Activated T-cell treated with anti-CD3 and anti-CD28 coated beads for 1 hour (primary cell): ENCODE results near the gene BBS1.
"Not testable (repeated sequence)": the region's sequence is repeated elsewhere in the genome, so short reads cannot be mapped to it uniquely, and the experiment has no call there.

Experiments used
- DNase-seq: peaks from one replicate; pipeline ENCODE4 v3.0.0-alpha.2; 2020; ENCODE audit warnings: low read depth

Gene BBS1

GRCh38 chr11:66510271-66510989 is at the start of gene BBS1:
Gene BBS1, plus strand, starts transcription at chr11:66510635. Its CDS starts 25 bp downstream, at chr11:66510660.
- DNase-seq: peak; percentile 78

DNA sequence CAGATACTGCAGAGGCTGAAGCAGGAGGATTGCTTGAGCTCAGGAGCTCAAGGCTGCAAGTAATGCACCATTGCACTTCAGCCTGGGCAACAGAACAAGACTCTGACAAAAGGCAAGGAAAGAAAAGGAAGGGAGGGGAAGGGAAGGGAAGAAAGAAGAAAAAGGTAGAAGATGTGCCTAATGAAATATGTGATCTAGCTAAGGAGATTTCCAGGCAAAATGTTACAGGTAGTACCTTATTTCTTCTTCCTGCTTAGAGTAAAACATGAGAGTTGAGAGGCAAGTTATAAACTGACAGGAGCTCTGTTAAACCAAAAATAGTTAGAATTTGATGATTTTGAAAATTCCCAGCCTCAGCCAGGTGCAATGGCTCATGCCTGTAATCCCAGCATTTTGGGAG is 48.4 kb upstream of the BBS1 start:
- DNase-seq: no peak

- DNase-seq: no peak
These were observed 47.5 kb upstream of the BBS1 start for GRCh38 chr11:66462911-66463310.

DNA sequence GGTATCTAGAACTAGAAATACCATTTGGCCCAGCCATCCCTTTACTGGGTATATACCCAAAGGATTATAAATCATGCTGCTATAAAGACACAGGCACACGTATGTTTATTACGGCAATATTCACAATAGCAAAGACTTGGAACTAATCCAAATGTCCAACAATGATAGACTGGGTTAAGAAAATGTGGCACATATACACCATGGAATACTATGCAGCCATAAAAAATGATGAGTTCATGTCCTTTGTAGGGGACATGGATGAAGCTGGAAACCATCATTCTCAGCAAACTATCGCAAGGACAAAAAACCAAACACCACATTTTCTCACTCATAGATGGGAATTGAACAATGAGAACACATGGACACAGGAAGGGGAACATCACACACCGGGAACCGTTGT is 46.3 kb upstream of the BBS1 start:
- not testable (repeated sequence) for DNase-seq

DNA sequence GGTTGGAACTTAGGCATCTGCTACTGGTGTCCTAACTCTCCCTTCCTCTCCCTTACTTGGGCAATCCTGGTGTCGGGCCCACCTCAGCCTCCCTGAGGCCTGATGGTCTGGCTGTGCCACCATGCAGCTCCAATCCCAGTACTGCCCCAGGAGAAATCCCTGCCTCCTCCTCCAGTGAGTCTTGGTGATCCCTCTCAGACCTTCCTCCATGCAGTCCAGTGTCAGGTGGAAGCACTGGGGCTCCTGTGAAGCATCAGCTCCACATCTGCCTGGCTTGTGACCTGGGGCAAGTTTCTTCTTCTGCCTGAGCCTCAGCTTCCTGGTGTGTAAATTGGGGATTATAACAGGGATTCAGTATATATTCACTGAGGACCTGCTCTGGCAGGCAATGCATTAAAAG is 45.5 kb upstream of the BBS1 start:
- no peak for DNase-seq

DNA sequence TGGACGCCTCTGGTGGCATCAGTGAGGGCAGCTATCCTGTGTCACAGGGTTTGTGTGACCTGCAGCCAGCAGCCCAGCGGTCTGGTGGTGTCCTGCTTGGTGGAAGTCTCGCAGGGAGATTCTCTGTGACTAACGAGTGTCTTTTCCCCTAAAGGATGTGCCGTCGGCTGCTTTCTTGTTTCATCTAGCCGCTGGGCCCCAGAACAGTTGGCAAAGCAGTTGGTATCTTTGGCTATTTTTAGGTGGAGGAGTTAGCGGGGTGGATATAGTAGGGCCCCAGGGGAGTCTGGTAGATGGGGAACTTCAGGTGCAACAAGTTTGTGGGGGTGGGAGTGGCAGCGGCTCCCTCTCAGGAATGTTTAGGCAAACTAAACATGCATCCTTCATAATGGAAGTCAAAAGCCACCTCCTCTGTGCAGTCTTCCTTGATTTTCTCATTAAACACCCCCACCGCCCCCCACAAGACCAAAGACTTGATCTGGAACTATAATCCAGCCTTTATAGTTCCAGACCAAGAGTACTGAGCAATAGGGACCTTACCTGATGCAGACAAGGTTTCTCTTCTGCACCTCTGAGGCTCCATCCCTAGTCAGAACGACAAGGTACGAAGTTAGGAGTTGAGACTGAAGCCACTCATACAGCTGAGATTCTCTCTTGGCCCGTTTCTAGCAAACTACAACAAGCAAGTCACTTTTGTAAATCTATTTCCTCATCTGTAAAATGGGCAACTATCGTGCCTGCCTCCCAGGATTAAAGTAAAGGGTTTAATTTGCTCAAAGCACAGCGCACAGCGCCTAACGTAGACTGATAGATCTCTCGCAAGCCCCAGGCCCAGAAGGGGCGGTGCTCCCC is 44.8 kb upstream of the BBS1 start:
- DNase-seq: no peak

GRCh38 chr11:66466225-66467033 is 44.0 kb upstream of the BBS1 start, which contains the start of gene PELI3:
Gene PELI3, plus strand, starts transcription at chr11:66466905. Its CDS starts 1,224 bp downstream, at chr11:66468129.
- peak; percentile 95 for DNase-seq

DNA sequence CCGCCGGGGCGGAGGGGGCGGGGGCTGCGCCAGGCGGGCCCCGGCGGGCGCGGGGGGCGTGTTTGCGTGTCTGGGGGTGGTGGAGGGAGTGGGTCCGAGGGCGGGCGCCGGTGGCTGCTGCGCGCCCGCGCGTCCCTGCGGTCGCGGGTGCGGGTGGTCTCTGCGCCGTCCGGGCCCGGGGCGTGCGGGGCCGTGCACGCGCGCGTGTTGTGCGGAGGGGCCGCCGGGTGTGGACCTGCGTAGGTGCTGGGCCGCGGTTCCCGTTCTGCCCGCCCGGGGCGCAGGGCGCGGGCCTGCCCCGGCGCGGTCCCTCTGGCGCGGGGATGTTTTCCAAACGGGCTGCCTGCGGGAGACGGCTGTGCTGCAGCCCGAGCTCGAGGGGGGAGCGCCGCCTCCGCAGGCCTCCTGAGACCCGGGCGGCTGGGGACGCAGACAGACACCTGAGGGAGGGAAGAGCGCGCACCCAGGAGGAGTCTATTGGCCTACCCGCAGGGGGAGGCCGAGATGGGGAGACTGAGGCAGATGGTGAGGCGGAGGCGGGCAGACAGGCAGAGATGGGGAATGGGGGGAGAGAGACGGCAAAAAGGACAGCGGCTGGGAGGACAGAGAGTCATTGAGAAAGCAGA is 43.3 kb upstream of the BBS1 start:
- peak; percentile 30 for DNase-seq

GRCh38 chr11:66467756-66468155 is 42.7 kb upstream of the BBS1 start:
- DNase-seq: no peak

- no peak for DNase-seq
These were observed 41.7 kb upstream of the BBS1 start for GRCh38 chr11:66468691-66469090.

GRCh38 chr11:66469441-66469840 is 41.0 kb upstream of the BBS1 start:
- no peak for DNase-seq

DNA sequence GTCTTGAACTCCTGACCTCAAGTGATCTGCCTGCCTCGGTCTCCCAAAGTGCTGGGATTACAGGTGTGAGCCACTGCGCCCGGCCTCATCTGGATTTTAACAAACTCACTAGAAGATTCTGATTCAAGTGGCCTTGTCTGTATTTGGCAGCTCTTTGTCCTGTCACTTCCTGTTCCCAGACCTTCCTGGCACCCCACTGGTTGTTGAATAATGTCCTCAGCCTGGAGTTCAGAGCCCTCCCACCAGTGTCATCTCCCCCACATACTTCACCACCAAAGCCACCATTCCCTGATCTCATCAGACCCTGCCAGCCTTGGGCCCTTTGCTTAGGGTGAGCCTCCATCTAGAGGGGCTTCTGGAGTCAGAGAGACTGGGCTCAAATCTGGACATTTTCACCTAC is 40.4 kb upstream of the BBS1 start:
- DNase-seq: no peak

DNA sequence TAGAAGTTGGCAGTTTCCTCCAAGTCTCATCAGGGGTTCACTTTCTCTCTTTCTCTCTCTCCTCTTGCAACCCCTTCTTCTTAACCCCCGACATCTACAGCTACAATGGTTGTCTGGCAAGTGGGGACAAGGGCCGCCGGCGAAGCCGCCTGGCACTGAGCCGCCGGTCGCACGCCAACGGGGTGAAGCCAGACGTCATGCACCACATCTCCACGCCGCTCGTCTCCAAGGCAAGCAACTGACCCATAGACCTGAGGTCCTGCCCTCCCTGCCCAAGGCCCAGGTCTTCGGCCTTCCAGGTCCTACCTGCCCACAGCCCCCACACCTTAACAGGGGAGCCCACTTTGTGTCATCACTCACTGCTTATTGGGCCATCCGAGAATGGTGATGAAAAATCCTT is 39.3 kb upstream of the BBS1 start:
- DNase-seq: no peak

- DNase-seq: no peak
These were observed 38.4 kb upstream of the BBS1 start for GRCh38 chr11:66472054-66472453.

- DNase-seq: no peak
These were observed 37.3 kb upstream of the BBS1 start for GRCh38 chr11:66473167-66473566.

DNA sequence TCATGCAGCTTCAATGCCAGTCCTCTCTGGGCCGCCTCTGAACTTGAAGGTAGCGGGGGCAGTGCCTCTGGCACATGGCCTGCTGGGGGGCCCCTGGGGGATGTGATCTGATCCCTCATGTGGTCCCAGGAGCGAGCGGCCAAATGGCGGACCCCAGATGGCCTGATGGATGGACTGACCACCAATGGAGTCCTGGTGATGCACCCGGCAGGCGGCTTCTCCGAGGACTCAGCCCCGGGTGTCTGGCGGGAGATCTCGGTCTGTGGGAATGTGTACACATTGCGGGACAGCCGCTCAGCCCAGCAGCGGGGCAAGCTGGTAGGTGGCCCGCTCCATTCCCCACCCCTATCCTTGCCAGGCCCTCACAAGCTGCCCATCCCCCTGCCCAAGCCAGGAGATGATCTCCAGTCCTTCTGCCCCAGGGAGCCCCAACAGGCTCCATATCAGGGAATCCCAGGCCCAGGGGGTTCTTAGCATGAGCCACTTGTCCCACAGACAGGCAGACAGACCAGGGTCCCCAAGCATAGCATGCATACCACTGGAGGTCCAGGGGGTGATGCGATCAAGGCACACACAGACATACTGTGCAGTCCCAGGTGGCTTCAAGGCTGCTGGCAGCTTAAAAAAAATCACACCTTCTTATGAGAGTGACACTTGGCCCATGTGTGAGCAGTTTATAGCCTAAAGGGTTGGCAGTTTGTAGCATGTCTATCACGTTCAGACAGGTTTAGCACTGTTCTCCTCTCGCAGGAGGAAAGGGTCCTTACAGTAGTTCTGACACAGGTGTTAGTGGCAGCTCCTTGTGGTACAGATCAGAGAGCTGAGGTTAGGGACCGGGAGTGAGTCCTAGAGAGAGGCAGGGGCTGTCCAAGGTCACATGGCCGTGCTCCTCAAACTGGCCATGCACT is 36.6 kb upstream of the BBS1 start:
- DNase-seq: no peak

DNA sequence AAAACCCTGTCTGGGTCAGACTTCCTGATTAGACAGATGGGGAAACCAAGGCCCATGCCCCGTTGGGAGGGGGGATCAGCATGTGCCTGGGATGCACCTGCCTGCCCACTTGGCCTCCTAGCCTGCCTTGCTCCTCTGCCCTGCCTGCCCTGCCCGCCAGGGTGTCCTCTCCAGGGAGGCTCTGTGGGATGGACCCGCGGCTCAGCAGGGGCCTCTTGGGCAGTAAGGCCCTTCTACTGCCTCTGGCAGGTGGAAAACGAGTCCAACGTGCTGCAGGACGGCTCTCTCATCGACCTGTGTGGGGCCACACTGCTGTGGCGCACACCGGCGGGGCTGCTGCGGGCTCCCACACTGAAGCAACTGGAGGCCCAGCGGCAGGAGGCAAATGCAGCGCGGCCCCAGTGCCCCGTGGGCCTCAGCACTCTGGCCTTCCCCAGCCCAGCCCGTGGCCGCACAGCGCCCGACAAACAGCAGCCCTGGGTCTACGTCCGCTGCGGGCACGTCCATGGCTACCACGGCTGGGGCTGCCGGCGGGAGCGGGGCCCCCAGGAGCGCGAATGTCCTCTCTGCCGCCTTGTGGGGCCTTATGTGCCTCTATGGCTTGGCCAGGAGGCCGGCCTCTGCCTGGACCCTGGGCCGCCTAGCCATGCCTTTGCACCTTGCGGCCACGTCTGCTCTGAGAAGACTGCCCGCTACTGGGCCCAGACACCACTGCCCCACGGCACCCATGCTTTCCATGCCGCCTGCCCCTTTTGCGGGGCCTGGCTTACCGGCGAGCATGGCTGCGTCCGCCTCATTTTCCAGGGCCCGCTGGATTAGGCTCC is 34.9 kb upstream of the BBS1 start:
- DNase-seq: no peak

GRCh38 chr11:66476173-66476840 is 34.1 kb upstream of the BBS1 start:
- DNase-seq: no peak

GRCh38 chr11:66476841-66477251 is 33.6 kb upstream of the BBS1 start:
- DNase-seq: no peak
